Endothelial cell of umbilical vein (primary cell): Measurements from ENCODE around the gene EP300. TPM values are rescaled to one million over a fixed set of nuclear protein-coding genes. Genes with fewer than 3 reads are reported as not detected.

ENCODE experiments used
- BruUV-seq: library from RNA; stranded (reverse); fragments of 400-500 nt; replicated peaks from 2 replicates; lab custom pipeline; 2021; lab: Mats Ljungman, UMichigan
- CTCF ChIA-PET: fragments of 300-600, 350-600 bp; sonication (Branson Sonifier 250); formaldehyde crosslinking; loops from one replicate; lab custom pipeline; 2021; ENCODE audit warnings: antibody characterized with exemption, inconsistent platforms; lab: Charles Lee
- POLR2A ChIA-PET: fragments of 300-600, 350-600 bp; sonication (Branson Sonifier 250); formaldehyde crosslinking; loops from one replicate; lab custom pipeline; 2021; ENCODE audit warnings: antibody characterized with exemption, inconsistent platforms; lab: Charles Lee
- DNase-seq: peaks from one replicate; pipeline ENCODE4 v3.0.0-alpha.2; 2011; ENCODE audit warnings: low read depth, low spot score
- FAIRE-seq: peaks from 2 replicates; lab custom pipeline; 2011; peaks lifted over from hg19 to GRCh38; lab: Jason Lieb, UNC
- H2AFZ ChIP-seq: 2 replicates; pipeline ENCODE4 v1.6.0; 2012; ENCODE audit warnings: low read depth, low read length, control low read depth, inconsistent platforms
- H3K27ac ChIP-seq: 2 replicates; pipeline ENCODE4 v1.5.1; 2011; ENCODE audit warnings: low read depth, mild to moderate bottlenecking, control low read depth, low read length, moderate library complexity; ENCODE audit not compliant: insufficient read depth
- H3K27me3 ChIP-seq, 2 experiments: 2 replicates each; pipeline versions ENCODE4 v1.6.0 to v1.6.1; 2011; ENCODE audit warnings: low read length in 2 of 2, mixed read lengths in 1 of 2; ENCODE audit not compliant: control insufficient read depth in 2 of 2, insufficient read depth in 2 of 2
- H3K36me3 ChIP-seq, 2 experiments: 2 replicates in 1 of 2; 3 replicates in 1 of 2; pipeline ENCODE4 v1.5.1; 2011; ENCODE audit warnings: low read length in 2 of 2, mild to moderate bottlenecking in 1 of 2, moderate library complexity in 1 of 2; ENCODE audit not compliant: control insufficient read depth in 2 of 2, insufficient read depth in 2 of 2; ENCODE audit errors: extremely low read depth in 1 of 2
- H3K4me1 ChIP-seq: 3 replicates; pipeline ENCODE4 v1.5.1; 2011; ENCODE audit warnings: mild to moderate bottlenecking, low read length; ENCODE audit not compliant: control insufficient read depth, insufficient read depth; ENCODE audit errors: extremely low read depth
- H3K4me2 ChIP-seq: 2 replicates; pipeline ENCODE4 v1.6.1; 2011; ENCODE audit warnings: low read length, control low read depth, mixed read lengths; ENCODE audit not compliant: insufficient read depth
- H3K4me3 ChIP-seq, 3 experiments: fragments of 200-600 bp in 1 of 3; sonication (generic), shearing (Covaris generic) in 1 of 3; replicated peaks in 1 of 3; 2 replicates each; pipeline ENCODE4 v1.5.1; 2011 to 2016; ENCODE audit warnings: control low read depth in 3 of 3, low read length in 3 of 3, mild to moderate bottlenecking in 2 of 3, inconsistent platforms in 1 of 3, low read depth in 1 of 3, moderate library complexity in 1 of 3; ENCODE audit not compliant: insufficient read depth in 1 of 3
- H3K79me2 ChIP-seq: 2 replicates; pipeline ENCODE4 v1.6.0; 2012; ENCODE audit warnings: low read length, inconsistent platforms; ENCODE audit not compliant: control insufficient read depth, insufficient read depth
- H3K9ac ChIP-seq: replicated peaks from 2 replicates; pipeline ENCODE3; 2011; ENCODE audit warnings: low read length, control low read depth; ENCODE audit not compliant: insufficient read depth; ENCODE audit errors: extremely low read depth
- H3K9me1 ChIP-seq: replicated peaks from 3 replicates; pipeline ENCODE4 v1.6.0; 2011; ENCODE audit warnings: mild to moderate bottlenecking, low read length; ENCODE audit not compliant: control insufficient read depth, insufficient read depth; ENCODE audit errors: extremely low read depth
- H3K9me3 ChIP-seq: replicated peaks from 2 replicates; pipeline ENCODE4 v1.5.1; 2012; ENCODE audit warnings: low read length, inconsistent platforms; ENCODE audit not compliant: control insufficient read depth, insufficient read depth
- H4K20me1 ChIP-seq: replicated peaks from 2 replicates; pipeline ENCODE3; 2011; ENCODE audit warnings: mild to moderate bottlenecking, low read length; ENCODE audit not compliant: control insufficient read depth, insufficient read depth; ENCODE audit errors: extremely low read depth
- EZH2 ChIP-seq: IDR thresholded peaks from 2 replicates; pipeline ENCODE4 v1.6.1; 2012; ENCODE audit warnings: borderline replicate concordance, low read depth, mild to moderate bottlenecking, moderate library complexity, low read length, inconsistent platforms; ENCODE audit not compliant: severe bottlenecking
- FOS ChIP-seq: IDR thresholded peaks from 2 replicates; pipeline ENCODE4 v1.6.1; 2011; ENCODE audit warnings: mild to moderate bottlenecking, low read length, moderate library complexity, borderline replicate concordance; ENCODE audit not compliant: insufficient read depth
- GATA2 ChIP-seq: IDR thresholded peaks from 2 replicates; pipeline ENCODE4 v1.7.0; 2011; ENCODE audit warnings: low read depth, mild to moderate bottlenecking, moderate library complexity, mixed read lengths, low read length; ENCODE audit not compliant: insufficient read length, insufficient read depth
- POLR2A ChIP-seq: IDR thresholded peaks from 2 replicates; pipeline ENCODE4 v1.6.1; 2012; ENCODE audit warnings: low read depth, mild to moderate bottlenecking, control low read depth, low read length
- POLR2AphosphoS5 ChIP-seq: IDR thresholded peaks from 2 replicates; pipeline ENCODE4 v1.6.1; 2012; ENCODE audit warnings: low read depth, mild to moderate bottlenecking, control low read depth, low read length, moderate library complexity; ENCODE audit not compliant: insufficient read depth
- dilution Hi-C: fragments of 300-500 bp; cut with MboI; formaldehyde crosslinking; loops from one replicate; pipeline ENCODE4 v1.15.0; 2019; ENCODE audit warnings: low sequenced_read_pairs; ENCODE audit not compliant: extremely low pct_ligation_motif_present
- intact Hi-C: fragments of 100-400 bp; cut with micrococcal nuclease; formaldehyde crosslinking; loops from one replicate; pipeline ENCODE4 v1.10.0; 2022
- polyA plus RNA-seq, 4 experiments: library from polyadenylated mRNA; depleted of rRNA in 3 of 4; stranded (reverse) in 3 of 4; unstranded in 1 of 4; fragments of >200 nt; gene quantifications; 2 replicates each; pipeline versions ENCODE4 v1.2.1 to v1.2.3, GENCODE V29; 2011 to 2012; ENCODE audit warnings: missing spikeins in 1 of 4
- total RNA-seq: library from RNA; stranded (reverse); gene quantifications from 2 replicates; pipeline ENCODE4 v1.2.3, GENCODE V29; 2021
- TF ChIP-seq, protein P1 (sequence below): IDR thresholded peaks from 2 replicates; pipeline ENCODE4 v1.6.1; 2011; ENCODE audit not compliant: insufficient read depth, insufficient read length
- TF ChIP-seq, protein P2 (sequence below), 2 donors: IDR thresholded peaks; 1 replicate in 1 of 2; 2 replicates in 1 of 2; pipeline ENCODE4 v1.5.1; 2011; ENCODE audit warnings: low read length in 2 of 2, mild to moderate bottlenecking in 2 of 2, moderate library complexity in 2 of 2, control low read depth in 1 of 2, inconsistent platforms in 1 of 2, low read depth in 1 of 2; ENCODE audit not compliant: insufficient read depth in 1 of 2; ENCODE audit errors: extremely low read depth in 1 of 2

Gene EP300
- total and polyA plus RNA-seq, 2 donors (not counting 3 experiments of a cell fraction or from before 2014, with no cell fraction given): 24.4 to 63.0 TPM

DNA sequence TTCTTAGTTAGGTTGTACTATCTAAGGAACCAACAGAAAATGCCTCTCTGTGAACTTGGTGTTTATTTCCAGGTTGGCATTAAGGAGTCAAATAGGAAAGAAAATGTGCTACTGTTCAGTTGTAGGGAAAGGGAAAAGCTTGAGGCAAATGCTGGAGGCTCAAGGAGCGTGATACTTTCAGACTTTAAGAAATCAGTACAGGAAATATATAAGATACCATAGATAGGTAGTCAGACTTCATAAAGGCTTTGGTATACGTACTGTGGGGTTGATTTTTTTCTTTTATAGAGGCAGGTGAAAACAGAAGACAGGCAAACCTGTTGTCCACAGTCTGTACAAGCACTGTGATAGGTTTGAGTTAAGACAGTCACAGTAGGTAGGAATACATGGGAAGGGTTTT is 30.8 kb downstream of the EP300 start:
- intact Hi-C loops (no loop called here), dilution Hi-C loops (no loop called here)
- no peak overlapping the region for H3K4me3 ChIP-seq
- H3K79me2 ChIP-seq: peaks cover 45% of the 10 kb centered on the region
- no peaks in the 10 kb centered on the region for H4K20me1 ChIP-seq
- ChIA-PET CTCF (interaction anchor here (0.9 to 2.0 kb wide), 3 partner anchors 8 to 200 kb away, joined by 3 to 24 read pairs (median 3); no protein-coding TSS in a partner anchor), POLR2A (no interaction called here)
- H3K9me1 ChIP-seq: no peaks in the 10 kb centered on the region
- H3K9ac ChIP-seq: no peak overlapping the region
- H2AFZ ChIP-seq: no peak overlapping the region
- H3K4me1 ChIP-seq: peaks cover 3% of the 10 kb centered on the region
- H3K9me3 ChIP-seq: no peaks in the 10 kb centered on the region
- FAIRE-seq (no peak), DNase-seq (peak; percentile 8)
- H3K27me3 ChIP-seq: no peaks in the 10 kb centered on the region
- BruUV-seq: no TSS peak
- H3K4me2 ChIP-seq: no peak overlapping the region
- H3K27ac ChIP-seq: no peak overlapping the region
- TF ChIP-seq EZH2 (no peak), FOS (no peak), POLR2A (no peak), POLR2AphosphoS5 (no peak), GATA2 (no peak)
- TF ChIP-seq, protein P1, sequence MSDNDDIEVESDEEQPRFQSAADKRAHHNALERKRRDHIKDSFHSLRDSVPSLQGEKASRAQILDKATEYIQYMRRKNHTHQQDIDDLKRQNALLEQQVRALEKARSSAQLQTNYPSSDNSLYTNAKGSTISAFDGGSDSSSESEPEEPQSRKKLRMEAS: no peak
- TF ChIP-seq, protein P2, sequence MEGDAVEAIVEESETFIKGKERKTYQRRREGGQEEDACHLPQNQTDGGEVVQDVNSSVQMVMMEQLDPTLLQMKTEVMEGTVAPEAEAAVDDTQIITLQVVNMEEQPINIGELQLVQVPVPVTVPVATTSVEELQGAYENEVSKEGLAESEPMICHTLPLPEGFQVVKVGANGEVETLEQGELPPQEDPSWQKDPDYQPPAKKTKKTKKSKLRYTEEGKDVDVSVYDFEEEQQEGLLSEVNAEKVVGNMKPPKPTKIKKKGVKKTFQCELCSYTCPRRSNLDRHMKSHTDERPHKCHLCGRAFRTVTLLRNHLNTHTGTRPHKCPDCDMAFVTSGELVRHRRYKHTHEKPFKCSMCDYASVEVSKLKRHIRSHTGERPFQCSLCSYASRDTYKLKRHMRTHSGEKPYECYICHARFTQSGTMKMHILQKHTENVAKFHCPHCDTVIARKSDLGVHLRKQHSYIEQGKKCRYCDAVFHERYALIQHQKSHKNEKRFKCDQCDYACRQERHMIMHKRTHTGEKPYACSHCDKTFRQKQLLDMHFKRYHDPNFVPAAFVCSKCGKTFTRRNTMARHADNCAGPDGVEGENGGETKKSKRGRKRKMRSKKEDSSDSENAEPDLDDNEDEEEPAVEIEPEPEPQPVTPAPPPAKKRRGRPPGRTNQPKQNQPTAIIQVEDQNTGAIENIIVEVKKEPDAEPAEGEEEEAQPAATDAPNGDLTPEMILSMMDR (IDR thresholded peaks at IDR 0.05; ENCODE audit: extremely low read depth in 1 of 2, insufficient read depth in 1 of 2, low read depth in 1 of 2, low read length in 2 of 2): no peak
- H3K36me3 ChIP-seq: peaks cover 9 to 15% of the 10 kb centered on the region in 2 experiments
